IMR-90 (cell line): Measurements from ENCODE around the gene KCNIP3. TPM values are rescaled to one million over a fixed set of nuclear protein-coding genes. Genes with fewer than 3 reads are reported as not detected.

Experiments
- ATAC-seq: fragments of 200-7000 bp; cut with Tn5 transposase; 2 replicates; pipeline ENCODE4 v1.9.1; 2020; ENCODE audit warnings: low read depth, mild to moderate bottlenecking, moderate library complexity
- BruUV-seq: library from RNA; stranded (reverse); fragments of 400-500 nt; replicated peaks from 2 replicates; lab custom pipeline; 2021; lab: Mats Ljungman, UMichigan
- CTCF ChIA-PET: fragments of 300-600 bp; formaldehyde crosslinking; extraction: SDS; loops from one replicate; lab custom pipeline; 2021; ENCODE audit warnings: antibody characterized with exemption; lab: Yijun Ruan, JAX
- POLR2A ChIA-PET: fragments of 300-600 bp; sonication (Branson Sonifier 250); formaldehyde crosslinking; loops from one replicate; lab custom pipeline; 2022; ENCODE audit warnings: antibody characterized with exemption; ENCODE audit not compliant: unreplicated experiment; lab: Charles Lee
- DNase-seq: peaks from one replicate; pipeline ENCODE4 v3.0.0; 2013
- H2AFZ ChIP-seq: replicated peaks from 2 replicates; pipeline ENCODE3; 2013; ENCODE audit warnings: low read length, mild to moderate bottlenecking; ENCODE audit not compliant: poor library complexity
- H2AK5ac ChIP-seq: 2 replicates; pipeline ENCODE4 v1.6.1; 2013; ENCODE audit warnings: low read depth, low read length, inconsistent platforms
- H2AK9ac ChIP-seq: replicated peaks from 2 replicates; pipeline ENCODE3; 2013; ENCODE audit warnings: mild to moderate bottlenecking, low read depth, low read length, moderate library complexity; ENCODE audit not compliant: poor library complexity
- H2BK120ac ChIP-seq: 2 replicates; pipeline ENCODE4 v1.6.1; 2013; ENCODE audit warnings: low read depth, low read length, inconsistent platforms
- H2BK15ac ChIP-seq: 3 replicates; pipeline ENCODE4 v1.6.1; 2013; ENCODE audit warnings: low read depth, low read length, inconsistent platforms
- H2BK20ac ChIP-seq: 2 replicates; pipeline ENCODE4 v1.6.1; 2013; ENCODE audit warnings: low read depth, mild to moderate bottlenecking, inconsistent platforms, low read length, moderate library complexity
- H2BK5ac ChIP-seq: 2 replicates; pipeline ENCODE4 v1.6.1; 2013; ENCODE audit warnings: mild to moderate bottlenecking, low read depth, low read length, inconsistent platforms; ENCODE audit not compliant: poor library complexity, severe bottlenecking
- H3K14ac ChIP-seq: replicated peaks from 2 replicates; pipeline ENCODE4 v1.6.1; 2013; ENCODE audit warnings: low read depth, low read length, inconsistent platforms
- H3K18ac ChIP-seq: 2 replicates; pipeline ENCODE4 v1.6.1; 2013; ENCODE audit warnings: low read depth, low read length, control low read depth
- H3K23ac ChIP-seq: 2 replicates; pipeline ENCODE4 v1.6.1; 2013; ENCODE audit warnings: low read depth, low read length, inconsistent platforms
- H3K27ac ChIP-seq: 2 replicates; pipeline ENCODE4 v1.5.1; 2013; ENCODE audit warnings: mild to moderate bottlenecking, control low read depth, low read length; ENCODE audit not compliant: insufficient read depth
- H3K27me3 ChIP-seq: 2 replicates; pipeline ENCODE4 v1.6.1; 2013; ENCODE audit warnings: low read length; ENCODE audit not compliant: control insufficient read depth, insufficient read depth
- H3K36me3 ChIP-seq: 2 replicates; pipeline ENCODE4 v1.6.1; 2013; ENCODE audit warnings: low read length, mixed read lengths; ENCODE audit not compliant: control insufficient read depth, insufficient read depth
- H3K4ac ChIP-seq: 2 replicates; pipeline ENCODE4 v1.6.1; 2013; ENCODE audit warnings: low read depth, low read length, inconsistent platforms
- H3K4me1 ChIP-seq: 2 replicates; pipeline ENCODE4 v1.6.1; 2013; ENCODE audit warnings: low read length, mixed read lengths; ENCODE audit not compliant: control insufficient read depth, insufficient read depth
- H3K4me2 ChIP-seq: 2 replicates; pipeline ENCODE4 v1.6.1; 2013; ENCODE audit warnings: low read depth, mild to moderate bottlenecking, control low read depth, low read length, moderate library complexity
- H3K4me3 ChIP-seq: 2 replicates; pipeline ENCODE4 v1.5.1; 2013; ENCODE audit warnings: low read depth, mild to moderate bottlenecking, control low read depth, low read length, moderate library complexity; ENCODE audit not compliant: insufficient read depth
- H3K56ac ChIP-seq: 2 replicates; pipeline ENCODE4 v1.6.1; 2013; ENCODE audit warnings: low read length, inconsistent platforms; ENCODE audit not compliant: insufficient read depth; ENCODE audit errors: extremely low read depth
- H3K79me1 ChIP-seq, 2 experiments: 2 replicates each; pipeline ENCODE4 v1.6.1; 2013; ENCODE audit warnings: low read length in 2 of 2, inconsistent platforms in 1 of 2, low read depth in 1 of 2
- H3K9ac ChIP-seq: 2 replicates; pipeline ENCODE4 v1.6.1; 2013; ENCODE audit warnings: low read depth, low read length, control low read depth
- H3K9me1 ChIP-seq: 2 replicates; pipeline ENCODE4 v1.6.1; 2013; ENCODE audit warnings: low read length, inconsistent platforms; ENCODE audit not compliant: insufficient read depth
- H3K9me3 ChIP-seq: 2 replicates; pipeline ENCODE4 v1.6.1; 2013; ENCODE audit warnings: low read length; ENCODE audit not compliant: control insufficient read depth, insufficient read depth
- H4K20me1 ChIP-seq: 2 replicates; pipeline ENCODE4 v1.6.1; 2013; ENCODE audit warnings: low read length, inconsistent platforms; ENCODE audit not compliant: insufficient read depth
- H4K5ac ChIP-seq: 2 replicates; pipeline ENCODE4 v1.6.1; 2013; ENCODE audit warnings: mild to moderate bottlenecking, low read depth, low read length, control low read depth
- H4K8ac ChIP-seq, 2 experiments: 2 replicates each; pipeline ENCODE4 v1.6.1; 2013; ENCODE audit warnings: low read depth in 2 of 2, low read length in 2 of 2, control low read depth in 1 of 2, inconsistent platforms in 1 of 2
- H4K91ac ChIP-seq: 2 replicates; pipeline ENCODE4 v1.6.1; 2013; ENCODE audit warnings: low read depth, low read length, inconsistent platforms; ENCODE audit not compliant: insufficient read depth
- BHLHE40 ChIP-seq: fragments of 150-350 bp; IDR thresholded peaks from 2 replicates; pipeline ENCODE4 v1.6.1; 2016; ENCODE audit warnings: mild to moderate bottlenecking, low read depth, low read length
- CEBPB ChIP-seq: IDR thresholded peaks from 2 replicates; pipeline ENCODE4 v1.6.1; 2012; ENCODE audit warnings: low read depth, low read length, improper control_type of control experiment
- CHD1 ChIP-seq: IDR thresholded peaks from 2 replicates; pipeline ENCODE4 v1.6.1; 2012; ENCODE audit warnings: low read depth, low read length, improper control_type of control experiment
- CTCF ChIP-seq: conservative IDR thresholded peaks from 2 replicates; pipeline ENCODE4 v1.5.1; 2012; ENCODE audit warnings: mild to moderate bottlenecking, low read depth, low read length, improper control_type of control experiment
- ELK1 ChIP-seq: fragments of 150-350 bp; IDR thresholded peaks from 2 replicates; pipeline ENCODE4 v1.6.1; 2016; ENCODE audit warnings: low read depth, mild to moderate bottlenecking, low read length, moderate library complexity, borderline replicate concordance
- FOS ChIP-seq: fragments of 150-350 bp; IDR thresholded peaks from 2 replicates; pipeline ENCODE4 v1.6.1; 2016; ENCODE audit warnings: low read depth, low read length
- MAFK ChIP-seq: IDR thresholded peaks from 2 replicates; pipeline ENCODE4 v1.6.1; 2012; ENCODE audit warnings: low read depth, low read length, improper control_type of control experiment
- MAZ ChIP-seq: IDR thresholded peaks from 2 replicates; pipeline ENCODE4 v1.6.1; 2012; ENCODE audit warnings: low read depth, mild to moderate bottlenecking, low read length, improper control_type of control experiment, moderate library complexity, borderline replicate concordance
- MXI1 ChIP-seq: IDR thresholded peaks from 2 replicates; pipeline ENCODE4 v1.6.1; 2012; ENCODE audit warnings: low read depth, mild to moderate bottlenecking, low read length, moderate library complexity, borderline replicate concordance
- NFE2L2 ChIP-seq: fragments of 150-350 bp; IDR thresholded peaks from 2 replicates; pipeline ENCODE4 v1.6.1; 2016; ENCODE audit warnings: low read depth, mild to moderate bottlenecking, low read length
- POLR2A ChIP-seq: IDR thresholded peaks from 2 replicates; pipeline ENCODE4 v1.6.1; 2012; ENCODE audit warnings: mild to moderate bottlenecking, low read depth, low read length
- RAD21 ChIP-seq: IDR thresholded peaks from 2 replicates; pipeline ENCODE4 v1.6.1; 2012; ENCODE audit warnings: low read length, improper control_type of control experiment
- RCOR1 ChIP-seq: IDR thresholded peaks from 2 replicates; pipeline ENCODE4 v1.6.1; 2012; ENCODE audit warnings: mild to moderate bottlenecking, low read length, improper control_type of control experiment; ENCODE audit not compliant: insufficient replicate concordance
- RFX5 ChIP-seq: IDR thresholded peaks from 2 replicates; pipeline ENCODE4 v1.8.0; 2012; ENCODE audit warnings: low read depth, mild to moderate bottlenecking, low read length, moderate library complexity
- SMC3 ChIP-seq: fragments of 150-350 bp; IDR thresholded peaks from 2 replicates; pipeline ENCODE4 v1.6.1; 2016; ENCODE audit warnings: low read depth, mild to moderate bottlenecking, antibody characterized with exemption, low read length, moderate library complexity
- WGBS, 2 experiments: methylation state at CpG; one replicate each; pipeline versions ENCODE4 v1.1.5 to v1.1.7; 2013; ENCODE audit warnings: missing lambda C conversion rate in 2 of 2; ENCODE audit not compliant: insufficient read length in 1 of 2; ENCODE audit errors: extremely low coverage in 2 of 2; 5-methylcytosine and 5-hydroxymethylcytosine counted together
- dilution Hi-C: fragments of 300-500 bp; cut with HindIII; formaldehyde crosslinking; loops from one replicate; pipeline ENCODE4 v1.14.3; 2018; ENCODE audit warnings: low sequenced_read_pairs; ENCODE audit not compliant: unreplicated experiment
- in situ Hi-C: fragments of 300-500 bp; cut with MboI; formaldehyde crosslinking; loops from 3 replicates; pipeline ENCODE4 v1.14.3; 2019; ENCODE audit warnings: low sequenced_read_pairs, inconsistent platforms, mixed read lengths
- intact Hi-C: fragments of 100-400 bp; cut with micrococcal nuclease; formaldehyde crosslinking; loops from 2 replicates; pipeline ENCODE4 v1.10.0; 2022
- polyA plus RNA-seq, 3 experiments: library from polyadenylated mRNA; depleted of rRNA; stranded (reverse); fragments of >200 nt; gene quantifications; 2 replicates each; pipeline ENCODE4 v1.2.3, GENCODE V29; 2012; ENCODE audit warnings: low replicate concordance in 1 of 3
- total RNA-seq: library from RNA; depleted of rRNA; stranded (reverse); fragments of >200 nt; gene quantifications from 2 replicates; pipeline ENCODE4 v1.2.3, GENCODE V29; 2012
- TF ChIP-seq, protein P1 (sequence below): fragments of 150-350 bp; IDR thresholded peaks from 2 replicates; pipeline ENCODE4 v1.6.1; 2017; ENCODE audit warnings: mild to moderate bottlenecking, antibody characterized with exemption, low read length, low read depth

KCNIP3 gene
- total and polyA plus RNA-seq, 2 of the 4 experiments (the other 2 are of a cell fraction): 0.72 to 1.4 TPM

DNA sequence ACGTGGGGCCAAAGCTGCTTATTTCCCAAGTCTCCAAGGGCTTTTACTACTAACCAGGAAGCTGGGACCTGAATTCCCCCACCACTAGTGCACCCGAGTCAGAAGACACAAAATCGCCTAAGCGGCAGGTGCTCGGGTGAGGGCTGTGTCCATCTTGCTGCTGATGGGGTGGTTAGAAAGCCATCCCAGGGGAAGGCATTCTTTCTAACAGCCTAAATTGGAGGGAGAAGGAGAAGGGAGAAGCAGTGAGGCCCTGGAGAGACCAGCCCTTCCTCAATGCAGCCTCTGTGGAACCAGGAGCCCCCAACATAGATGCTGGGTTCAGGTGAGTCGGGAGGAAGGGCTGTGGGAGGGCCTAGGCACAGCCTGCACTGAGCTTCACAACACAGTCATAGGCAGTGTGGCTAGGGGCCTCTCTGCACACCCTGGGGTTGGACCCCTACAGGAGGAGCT is 24.8 kb upstream of the KCNIP3 start:
- no peak overlapping the region for H3K4ac ChIP-seq
- H3K56ac ChIP-seq: no peak overlapping the region
- no peak overlapping the region for H3K27ac ChIP-seq
- H4K5ac ChIP-seq: no peak overlapping the region
- H3K36me3 ChIP-seq: no peaks in the 10 kb centered on the region
- no peaks in the 10 kb centered on the region for H4K20me1 ChIP-seq
- ATAC-seq (no peak), DNase-seq (no peak)
- H2AFZ ChIP-seq: no peak overlapping the region
- no peak overlapping the region for H2BK15ac ChIP-seq
- H4K8ac ChIP-seq: no peak overlapping the region
- TF ChIP-seq SMC3 (no peak), MXI1 (no peak), RCOR1 (no peak), ELK1 (no peak), RAD21 (no peak), BHLHE40 (no peak), FOS (no peak), POLR2A (no peak), RFX5 (no peak), MAZ (no peak), CHD1 (no peak), MAFK (no peak), NFE2L2 (no peak), CEBPB (no peak), CTCF (no peak)
- TF ChIP-seq, protein P1, sequence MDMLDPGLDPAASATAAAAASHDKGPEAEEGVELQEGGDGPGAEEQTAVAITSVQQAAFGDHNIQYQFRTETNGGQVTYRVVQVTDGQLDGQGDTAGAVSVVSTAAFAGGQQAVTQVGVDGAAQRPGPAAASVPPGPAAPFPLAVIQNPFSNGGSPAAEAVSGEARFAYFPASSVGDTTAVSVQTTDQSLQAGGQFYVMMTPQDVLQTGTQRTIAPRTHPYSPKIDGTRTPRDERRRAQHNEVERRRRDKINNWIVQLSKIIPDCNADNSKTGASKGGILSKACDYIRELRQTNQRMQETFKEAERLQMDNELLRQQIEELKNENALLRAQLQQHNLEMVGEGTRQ: no peak
- H3K79me1 ChIP-seq: no peaks in the 10 kb centered on the region
- POLR2A ChIA-PET: no interaction called here
- intact Hi-C loops (no loop called here), in situ Hi-C loops (no loop called here), dilution Hi-C loops (no loop called here)
- H3K4me3 ChIP-seq: no peak overlapping the region
- H2BK120ac ChIP-seq: no peak overlapping the region
- H3K9me1 ChIP-seq: no peaks in the 10 kb centered on the region
- H3K14ac ChIP-seq: no peak overlapping the region
- WGBS, 2 experiments: no CpG with 5 or more reads among the region's 6 CpGs
- 0 out of 2 replicates have a peak, but pooled peaks cover 2% of the 10 kb centered on the region for H3K9me3 ChIP-seq
- H3K27me3 ChIP-seq: peaks cover 1% of the 10 kb centered on the region; the same call in 1 of the 2 replicates
- no peak overlapping the region for H2BK20ac ChIP-seq
- no peaks in the 10 kb centered on the region for H3K4me1 ChIP-seq
- CTCF ChIA-PET: no interaction called here
- H3K9ac ChIP-seq: no peak overlapping the region
- H2AK9ac ChIP-seq: no peak overlapping the region
- no peak overlapping the region for H3K18ac ChIP-seq
- no peak overlapping the region for H4K91ac ChIP-seq
- H2AK5ac ChIP-seq: no peak overlapping the region
- no peak overlapping the region for H3K23ac ChIP-seq
- BruUV-seq: no TSS peak
- H2BK5ac ChIP-seq: no peak overlapping the region
- H3K4me2 ChIP-seq: no peak overlapping the region
